ENCODE measurements around the gene POLR2H. TPM values are rescaled to one million over a fixed set of nuclear protein-coding genes. Genes with fewer than 3 reads are reported as not detected.

The POLR2H gene
- total and polyA plus RNA-seq, 11 donors, result 15.2 to 51.4 (median 25.2) TPM

GRCh38 chr3:184354754-184355153 lies 6.8 kb upstream of the POLR2H start:
- no peak for TF ChIP-seq CTCF (IDR thresholded peaks at IDR 0.05)
- no peak for TF ChIP-seq POLR2A (IDR thresholded peaks at IDR 0.05)

GRCh38 chr3:184355261-184356040 lies 6.1 kb upstream of the POLR2H start:
- 85 to 90% (median 86%) methylated on average over 18 of the region's 18 CpGs for WGBS, 4 donors
- Histone ChIP-seq H3K4me3 (no peak overlapping the region), H3K36me3 (peaks cover 0 to 20% (median 2%) of the 10 kb centered on the region in 9 donors), H3K27me3 (no peaks in the 10 kb centered on the region), H3K27ac (no peak overlapping the region), H3K9me3 (no peaks in the 10 kb centered on the region), H3K4me1 (peaks cover 0 to 6% (median 3%) of the 10 kb centered on the region in 12 donors)
- no peak for TF ChIP-seq POLR2A (IDR thresholded peaks at IDR 0.05)
- TF ChIP-seq CTCF (IDR thresholded peaks at IDR 0.05), result no peak
- DNase-seq (no peak), ATAC-seq (no peak)
- intact Hi-C loops (cut with DNase I), result loop anchor here in 1 of 10 donors (5.0 kb wide), 1 partner anchor 48 kb away; no protein-coding TSS in a partner anchor

More at GRCh38 chr3:184354754-184355153, 6.8 kb upstream of the POLR2H start:
- Histone ChIP-seq H3K9me3 (no peaks in the 10 kb centered on the region), H3K27ac (no peak overlapping the region), H3K4me3 (no peak overlapping the region), H3K27me3 (no peaks in the 10 kb centered on the region), H3K36me3 (peaks cover 0 to 20% (median 2%) of the 10 kb centered on the region in 9 donors), H3K4me1 (peaks cover 0 to 8% (median 0%) of the 10 kb centered on the region in 12 donors)
- DNase-seq (no peak), ATAC-seq (no peak)
- 74 to 84% (median 83%) methylated on average over 4 to 8 of the region's 8 CpGs for WGBS, 4 donors
- intact Hi-C loops (cut with DNase I), result loop anchor here in 1 of 10 donors (5.0 kb wide), 1 partner anchor 47 kb away; no protein-coding TSS in a partner anchor

- TF ChIP-seq CTCF (IDR thresholded peaks at IDR 0.05) (no peak), POLR2A (IDR thresholded peaks at IDR 0.05) (no peak)
- Histone ChIP-seq H3K9me3 (no peaks in the 10 kb centered on the region), H3K27me3 (no peaks in the 10 kb centered on the region), H3K36me3 (peaks cover 0 to 16% (median 2%) of the 10 kb centered on the region in 9 donors), H3K4me3 (no peak overlapping the region), H3K27ac (no peak overlapping the region), H3K4me1 (peaks cover 0 to 15% (median 11%) of the 10 kb centered on the region in 12 donors)
- DNase-seq, result no peak
- no peak for ATAC-seq
- WGBS, 4 donors, result 92 to 96% (median 93%) methylated on average over 21 to 24 of the region's 24 CpGs
- intact Hi-C loops (cut with DNase I), result loop anchor here in 1 of 10 donors (5.0 kb wide), 1 partner anchor 50 kb away; no protein-coding TSS in a partner anchor
Observed at GRCh38 chr3:184357248-184358123, 4.0 kb upstream of the POLR2H start.
